GM21737 (cell line): Measurements from ENCODE around the gene PSMB5.

Experiments
- ATAC-seq: cut with Tn5 transposase; IDR thresholded peaks from one replicate; pipeline ENCODE4 v1.9.1; 2021; ENCODE audit warnings: mild to moderate bottlenecking, moderate library complexity; ENCODE audit not compliant: unreplicated experiment

Gene PSMB5

GRCh38 chr14:23045419-23046357 lies 11.0 kb upstream of the PSMB5 start:
- no peak for ATAC-seq

- ATAC-seq, result no peak
These were observed 10.1 kb upstream of the PSMB5 start for GRCh38 chr14:23044840-23045239.

- ATAC-seq, result no peak
These were observed 9.1 kb upstream of the PSMB5 start for GRCh38 chr14:23043754-23044153.

- no peak for ATAC-seq
These were observed 8.4 kb upstream of the PSMB5 start for GRCh38 chr14:23043145-23043544.

DNA sequence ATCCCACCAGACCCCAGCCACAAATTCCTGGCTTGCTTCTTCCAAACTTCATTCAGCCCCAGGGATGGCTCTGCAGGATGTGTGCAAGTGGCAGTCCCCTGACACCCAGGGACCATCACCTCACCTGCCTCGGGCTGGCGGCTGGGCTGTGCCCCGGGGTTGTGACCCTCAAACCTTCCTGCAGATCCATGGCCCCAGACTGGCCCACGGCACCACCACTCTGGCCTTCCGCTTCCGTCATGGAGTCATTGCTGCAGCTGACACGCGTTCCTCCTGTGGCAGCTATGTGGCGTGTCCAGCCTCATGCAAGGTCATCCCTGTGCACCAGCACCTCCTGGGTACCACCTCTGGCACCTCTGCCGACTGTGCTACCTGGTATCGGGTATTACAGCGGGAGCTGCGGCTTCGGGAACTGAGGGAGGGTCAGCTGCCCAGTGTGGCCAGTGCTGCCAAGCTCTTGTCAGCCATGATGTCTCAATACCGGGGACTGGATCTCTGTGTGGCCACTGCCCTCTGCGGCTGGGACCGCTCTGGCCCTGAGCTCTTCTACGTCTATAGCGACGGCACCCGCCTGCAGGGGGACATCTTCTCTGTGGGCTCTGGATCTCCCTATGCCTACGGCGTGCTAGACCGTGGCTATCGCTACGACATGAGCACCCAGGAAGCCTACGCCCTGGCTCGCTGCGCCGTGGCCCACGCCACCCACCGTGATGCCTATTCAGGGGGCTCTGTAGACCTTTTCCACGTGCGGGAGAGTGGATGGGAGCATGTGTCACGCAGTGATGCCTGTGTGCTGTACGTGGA lies 7.7 kb upstream of the PSMB5 start, which contains the start of gene PSMB11:
Gene PSMB11, plus strand, starts transcription at position 51 of the 804 bp plus-strand sequence. Its CDS starts 14 bp downstream, at position 65.
- ATAC-seq, result no peak

GRCh38 chr14:23041729-23042128 lies 7.0 kb upstream of the PSMB5 start:
- no peak for ATAC-seq

DNA sequence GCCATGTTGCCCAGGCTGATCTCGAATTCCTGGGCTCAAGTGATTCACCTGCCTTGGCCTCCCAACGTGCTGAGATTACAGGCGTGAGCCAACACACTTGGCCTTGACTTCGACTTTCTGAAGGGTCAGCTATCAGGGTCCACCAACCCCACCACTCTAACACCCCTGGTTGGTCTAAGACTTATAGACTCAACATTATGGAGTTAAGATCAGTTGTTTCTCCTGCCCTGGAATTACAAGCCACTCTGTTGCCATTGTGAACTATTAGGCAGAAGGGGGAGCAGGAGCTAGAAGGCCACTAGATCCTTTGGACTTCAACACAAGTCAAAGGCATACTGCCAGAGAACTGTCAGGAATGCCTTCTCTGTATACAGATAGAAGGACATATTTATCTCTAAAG lies 5.4 kb upstream of the PSMB5 start:
- no peak for ATAC-seq

DNA sequence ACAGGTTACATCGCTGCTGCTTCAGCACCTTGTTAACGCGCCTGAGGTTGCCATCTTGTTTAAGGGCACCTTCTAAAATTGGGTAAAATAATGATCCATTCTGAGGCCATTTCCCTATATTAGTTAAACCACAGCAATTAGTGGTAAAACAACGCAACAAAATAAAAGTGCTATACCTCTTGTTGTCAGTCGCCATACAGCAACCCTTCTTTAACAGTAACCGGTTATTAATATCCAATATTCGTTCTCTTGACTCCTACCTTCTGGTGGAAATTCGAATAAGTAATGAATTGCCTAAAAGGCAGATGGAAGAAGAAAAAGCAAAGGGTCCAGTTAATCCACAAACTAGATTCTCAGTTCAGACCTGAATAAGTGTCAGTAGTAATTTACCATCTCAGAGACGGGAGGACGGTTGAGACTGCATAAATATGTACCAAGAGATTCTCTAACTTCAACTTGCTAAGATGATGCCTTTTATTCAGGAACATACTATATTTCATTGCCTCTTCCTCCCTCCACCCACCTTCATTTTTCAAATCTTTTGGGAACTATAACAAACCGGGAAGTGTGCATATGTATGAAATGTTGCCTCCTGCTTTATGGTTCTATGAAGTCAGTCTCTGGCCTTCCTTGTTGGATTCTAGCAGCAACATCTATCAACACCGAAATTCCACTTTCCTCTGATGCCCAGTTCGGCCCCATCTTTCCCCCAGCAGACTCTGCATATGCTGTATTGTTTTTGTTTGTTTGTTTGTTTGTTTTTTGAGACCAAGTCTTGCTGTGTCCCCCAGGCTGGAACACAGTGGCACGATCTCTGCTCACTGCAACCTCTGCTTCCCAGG lies 824 bp upstream of the PSMB5 start:
- no peak for ATAC-seq

- ATAC-seq, result peak; percentile 8
These were observed 751 bp downstream of the PSMB5 start for GRCh38 chr14:23033801-23034497.

- ATAC-seq, result no peak
These were observed 1.4 kb downstream of the PSMB5 start for GRCh38 chr14:23033251-23033727.

DNA sequence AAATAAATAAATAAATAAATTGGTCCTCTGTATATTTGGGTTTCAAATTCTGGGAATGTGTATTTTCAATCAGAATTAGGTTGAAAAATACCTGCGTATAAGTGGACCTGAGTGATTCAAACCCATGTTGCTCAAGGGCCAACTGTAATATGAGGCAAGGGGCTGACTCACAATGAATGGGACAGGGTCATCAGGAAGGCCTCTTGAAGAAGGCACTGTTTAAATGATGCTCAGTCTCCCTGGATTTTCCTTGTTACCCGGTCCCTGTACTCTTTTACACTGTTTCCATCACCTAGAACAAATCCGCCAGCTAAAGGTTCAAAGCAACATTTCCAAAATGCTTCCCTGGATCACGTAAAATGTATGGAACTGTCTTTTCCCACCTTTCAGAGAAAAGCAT lies 3.8 kb downstream of the PSMB5 start:
- no peak for ATAC-seq

- ATAC-seq, result no peak
These were observed 5.9 kb downstream of the PSMB5 start for GRCh38 chr14:23028799-23029198.

GRCh38 chr14:23025151-23025814 lies 9.4 kb downstream of the PSMB5 start:
- no peak for ATAC-seq

DNA sequence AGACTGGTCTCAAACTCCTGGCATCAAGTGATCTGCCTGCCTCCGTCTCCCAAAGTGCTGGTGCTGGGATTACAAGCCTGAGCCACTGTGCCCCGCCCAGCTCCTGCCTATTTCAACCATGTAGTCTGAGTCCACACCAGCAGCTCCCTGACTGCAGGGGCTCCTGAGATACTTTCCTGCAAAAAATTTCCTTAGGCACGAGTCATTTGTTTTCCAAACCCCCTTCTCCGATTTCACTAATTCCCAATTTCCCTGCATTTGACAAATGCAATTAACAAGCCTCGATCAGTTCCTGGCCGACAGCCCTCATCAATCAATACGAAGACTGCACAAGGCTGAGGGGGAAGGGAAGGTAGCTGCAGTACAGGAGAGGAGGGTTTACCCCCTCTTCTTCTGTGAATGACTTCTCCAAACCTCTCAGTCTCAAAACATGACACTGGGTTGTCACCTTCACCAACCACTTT lies 10.1 kb downstream of the PSMB5 start:
- no peak for ATAC-seq

DNA sequence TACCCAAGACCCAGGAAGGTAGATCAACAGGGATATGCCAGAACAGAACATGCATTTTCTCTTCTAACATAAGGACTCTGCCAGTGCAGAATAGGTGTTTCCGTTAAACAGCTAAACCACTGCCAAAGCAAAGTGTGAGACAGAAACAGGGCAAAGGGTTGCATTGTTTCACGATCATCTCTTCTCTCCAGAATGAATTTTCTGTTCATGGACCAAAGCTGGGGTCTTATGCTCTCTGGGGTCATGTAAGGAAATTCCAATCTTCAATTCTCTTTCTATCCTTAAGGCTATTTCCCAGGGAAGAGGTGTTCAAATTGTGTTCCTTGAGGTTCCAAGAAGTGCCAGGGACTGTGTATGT lies 10.9 kb downstream of the PSMB5 start:
- no peak for ATAC-seq

- ATAC-seq, result no peak
These were observed 11.5 kb downstream of the PSMB5 start for GRCh38 chr14:23023022-23023794.

- ATAC-seq, result no peak
These were observed 12.7 kb downstream of the PSMB5 start for GRCh38 chr14:23021889-23022442.

GRCh38 chr14:23021434-23021833 lies 13.3 kb downstream of the PSMB5 start:
- ATAC-seq, result no peak
